ENCODE data around the gene C11orf86.

GRCh38 chr11:66986178-66986545 lies 11.1 kb downstream of the C11orf86 start:
- no peak for TF ChIP-seq CTCF (IDR thresholded peaks at IDR 0.05)
- no peak for TF ChIP-seq POLR2A (IDR thresholded peaks at IDR 0.05)

Measured in vagina (tissue), 2 donors.